Spleen (tissue), 7 donors: ENCODE measurements around the gene RIPOR3.

Source experiments
- CTCF ChIP-seq, 11 experiments: fragments of 200-600 bp in 7 of 11; fragments of 450-650 bp in 4 of 11; sonication (generic) in 4 of 11; IDR thresholded peaks in 8 of 11; conservative IDR thresholded peaks in 3 of 11; 1 replicate in 7 of 11; 2 replicates in 4 of 11; pipeline versions ENCODE4 v1.4.0 to v1.8.0; 2016 to 2021; ENCODE audit warnings: antibody characterized with exemption in 11 of 11, inconsistent platforms in 4 of 11, mild to moderate bottlenecking in 1 of 11
- POLR2A ChIP-seq, 3 donors: fragments of 450-650 bp; IDR thresholded peaks; one replicate each; pipeline ENCODE4 v1.5.1; 2017; ENCODE audit warnings: antibody characterized with exemption in 3 of 3, mild to moderate bottlenecking in 1 of 3
- POLR2AphosphoS5 ChIP-seq, 3 donors: sonication (generic); formaldehyde crosslinking; IDR thresholded peaks; one replicate each; pipeline ENCODE4 v1.5.1; 2017; ENCODE audit warnings: antibody characterized with exemption in 3 of 3
- donor health status: DM: no; HTN: no; CAD: no; lungs with moderate emphysema.
- donor health status: DM: no; HTN: no; CAD: no.
- donor health status: DM: no; HTN: no; CAD: no.

DNA sequence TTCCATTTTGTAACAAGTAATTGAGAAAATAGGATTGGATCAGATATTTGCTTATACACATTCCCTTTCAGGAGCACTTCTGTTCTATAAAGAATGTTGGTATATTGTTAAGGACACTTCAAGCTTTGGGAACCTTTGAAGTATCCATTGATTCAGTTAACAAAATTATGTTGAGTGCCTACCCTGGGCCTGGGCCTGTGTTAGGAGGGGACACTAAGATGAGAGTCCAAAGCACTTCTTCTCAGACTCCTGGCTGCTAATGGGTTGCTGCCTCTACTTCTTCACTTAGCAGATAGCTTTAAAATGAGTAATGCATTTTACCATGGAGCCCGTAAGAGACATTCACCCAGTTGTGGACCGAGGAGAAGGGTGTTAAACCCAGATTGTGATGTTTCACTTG is 140.8 kb downstream of the RIPOR3 start:
- TF ChIP-seq CTCF (IDR thresholded peaks at IDR 0.05 in 8 of 11, conservative IDR thresholded peaks at IDR 0.05 in 3 of 11) (no peak), POLR2AphosphoS5 (IDR thresholded peaks at IDR 0.05) (no peak), POLR2A (IDR thresholded peaks at IDR 0.05) (no peak)
